Measurements from ENCODE around the gene FOXD2.

FOXD2 gene

DNA sequence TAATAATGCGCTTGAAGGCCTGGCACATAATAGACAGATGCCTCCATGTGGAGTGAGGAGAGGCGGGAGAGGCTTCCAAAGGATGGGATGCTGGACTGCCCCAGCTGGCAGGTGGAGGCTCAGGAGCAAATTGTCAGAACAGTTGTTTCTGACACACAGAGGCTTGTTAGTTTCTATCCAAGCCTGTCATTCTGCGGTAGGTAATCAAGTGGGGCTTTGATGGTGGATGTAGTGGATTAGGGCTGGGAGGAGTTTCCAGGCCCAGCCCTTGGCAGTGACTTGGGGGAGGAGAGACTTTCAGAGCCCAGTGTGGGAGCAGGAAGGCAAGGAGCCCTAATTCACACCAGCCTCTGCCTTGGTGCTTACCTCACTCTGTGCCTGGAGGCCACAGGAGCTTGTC, 44.1 kb downstream of the FOXD2 start:
- DNase-seq (ENCODE audit: low read depth) = no peak
- no peak overlapping the region for H3K4me3 ChIP-seq (ENCODE audit: low read depth, low read length)
- TF ChIP-seq CTCF (IDR thresholded peaks at IDR 0.05; ENCODE audit: low read depth, low read length) (no peak), POLR2A (IDR thresholded peaks at IDR 0.05; ENCODE audit: extremely low read depth, insufficient read length) (no peak), MAX (IDR thresholded peaks at IDR 0.05; ENCODE audit: low read depth, low read length) (no peak), MYC (IDR thresholded peaks at IDR 0.05; ENCODE audit: low read depth, low read length) (no peak)

DNA sequence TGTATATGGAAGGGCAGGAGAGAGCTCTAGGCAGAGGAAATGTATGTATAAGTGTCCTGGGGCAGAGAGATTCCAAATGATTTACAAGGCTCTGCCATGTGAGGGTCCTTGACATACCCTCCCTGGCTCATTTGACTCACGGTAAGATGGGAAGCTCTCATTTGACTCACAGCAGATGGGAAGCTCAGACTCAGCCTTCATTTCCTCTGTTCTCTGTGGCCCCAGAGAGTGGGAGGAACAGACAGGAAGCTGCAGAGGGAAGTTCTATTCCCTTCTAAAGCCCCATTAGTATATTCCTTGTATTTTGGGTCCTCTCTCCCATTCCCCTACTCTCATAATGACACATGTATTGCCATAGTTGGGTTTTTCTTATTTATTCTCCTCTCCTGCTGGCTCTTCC, 44.9 kb downstream of the FOXD2 start:
- H3K4me3 ChIP-seq (ENCODE audit: low read depth, low read length) = no peak overlapping the region
- TF ChIP-seq MYC (IDR thresholded peaks at IDR 0.05; ENCODE audit: low read depth, low read length) = no peak
- no peak for TF ChIP-seq CTCF (IDR thresholded peaks at IDR 0.05; ENCODE audit: low read depth, low read length)
- no peak for TF ChIP-seq POLR2A (IDR thresholded peaks at IDR 0.05; ENCODE audit: extremely low read depth, insufficient read length)
- no peak for TF ChIP-seq MAX (IDR thresholded peaks at IDR 0.05; ENCODE audit: low read depth, low read length)
- peak; percentile 11 for DNase-seq (ENCODE audit: low read depth)

DNA sequence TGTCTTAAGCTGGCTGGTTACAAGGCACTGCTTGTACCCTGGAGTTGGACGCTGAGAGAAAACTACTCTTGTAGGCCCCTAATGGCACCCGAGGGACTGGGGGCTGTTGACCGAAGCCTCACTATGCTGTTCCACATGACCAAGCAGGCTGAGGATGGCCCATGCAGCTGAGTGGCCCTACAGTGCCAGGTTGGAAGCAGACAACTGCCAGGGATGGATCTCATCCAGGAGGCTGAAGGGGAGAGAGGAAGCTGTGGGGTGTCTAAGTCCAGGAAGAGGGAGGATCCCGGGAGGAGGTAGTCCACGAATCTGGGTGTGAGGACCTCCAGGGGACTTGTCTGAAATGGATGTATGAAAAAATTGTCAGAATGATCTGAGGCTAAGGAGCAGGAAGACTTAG, 45.8 kb downstream of the FOXD2 start:
- TF ChIP-seq MAX (IDR thresholded peaks at IDR 0.05; ENCODE audit: low read depth, low read length) (no peak), CTCF (IDR thresholded peaks at IDR 0.05; ENCODE audit: low read depth, low read length) (no peak)
- DNase-seq (ENCODE audit: low read depth) = no peak
- no peak overlapping the region for H3K4me3 ChIP-seq (ENCODE audit: low read depth, low read length)

GRCh38 chr1:47485817-47486216, 48.0 kb downstream of the FOXD2 start:
- H3K4me3 ChIP-seq (ENCODE audit: low read depth, low read length) = no peak overlapping the region
- DNase-seq (ENCODE audit: low read depth) = no peak
- TF ChIP-seq CTCF (IDR thresholded peaks at IDR 0.05; ENCODE audit: low read depth, low read length) (no peak), POLR2A (IDR thresholded peaks at IDR 0.05; ENCODE audit: extremely low read depth, insufficient read length) (no peak), MYC (IDR thresholded peaks at IDR 0.05; ENCODE audit: low read depth, low read length) (no peak), MAX (IDR thresholded peaks at IDR 0.05; ENCODE audit: low read depth, low read length) (no peak)

DNA sequence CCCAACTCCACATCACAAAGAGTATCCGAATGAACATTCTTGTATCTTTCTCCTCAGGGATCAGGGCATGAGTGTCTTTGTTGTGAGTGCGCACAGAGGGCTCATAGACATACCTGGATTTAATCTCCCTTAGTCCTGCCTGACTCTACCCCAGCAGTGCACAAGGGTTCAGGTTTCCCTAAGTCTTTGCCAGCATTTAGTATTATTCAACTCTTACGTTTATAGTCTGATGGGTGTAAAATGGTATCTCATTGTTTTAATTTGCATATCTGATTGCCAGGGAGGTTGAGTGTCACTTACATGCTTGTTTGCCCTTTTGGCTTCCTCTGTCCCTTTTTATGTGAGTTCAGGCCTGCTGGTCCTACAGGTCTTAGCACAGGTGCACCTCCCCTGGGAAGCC, 49.5 kb downstream of the FOXD2 start:
- no peak for DNase-seq (ENCODE audit: low read depth)
- TF ChIP-seq POLR2A (IDR thresholded peaks at IDR 0.05; ENCODE audit: extremely low read depth, insufficient read length) (no peak), CTCF (IDR thresholded peaks at IDR 0.05; ENCODE audit: low read depth, low read length) (no peak), MAX (IDR thresholded peaks at IDR 0.05; ENCODE audit: low read depth, low read length) (no peak), MYC (IDR thresholded peaks at IDR 0.05; ENCODE audit: low read depth, low read length) (no peak)
- no peak overlapping the region for H3K4me3 ChIP-seq (ENCODE audit: low read depth, low read length)

DNA sequence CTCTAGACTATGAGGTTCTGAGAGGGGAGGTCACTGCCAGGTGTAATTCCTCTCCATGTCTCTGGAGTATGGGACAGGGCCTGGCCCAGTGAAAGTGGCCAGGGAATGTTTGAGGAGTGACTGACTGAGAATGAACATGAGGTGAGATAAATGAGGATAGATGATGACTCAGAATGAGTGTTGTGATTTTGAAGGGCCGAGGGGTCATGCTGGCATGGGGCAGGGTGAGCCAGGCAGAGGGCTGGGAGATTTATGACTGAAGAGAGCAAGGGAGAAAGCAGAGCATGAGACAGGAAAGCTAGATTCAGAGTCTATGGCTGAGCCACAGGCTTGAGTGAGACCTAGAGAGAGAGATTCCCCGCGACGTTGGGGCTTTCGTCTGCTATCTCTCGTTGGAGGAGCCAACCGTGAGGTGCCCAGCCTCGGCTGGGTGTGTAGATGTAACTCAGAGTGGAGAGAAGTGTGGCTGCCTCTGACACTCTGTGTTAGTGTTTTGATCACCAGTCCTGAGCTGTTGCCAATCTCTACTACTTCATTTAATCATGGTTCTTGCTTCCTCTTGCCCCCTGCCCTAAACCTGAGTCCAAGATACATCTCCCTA, 50.1 kb downstream of the FOXD2 start:
- no peak for DNase-seq (ENCODE audit: low read depth)
- no peak overlapping the region for H3K4me3 ChIP-seq (ENCODE audit: low read depth, low read length)
- no peak for TF ChIP-seq CTCF (IDR thresholded peaks at IDR 0.05; ENCODE audit: low read depth, low read length)
- TF ChIP-seq MAX (IDR thresholded peaks at IDR 0.05; ENCODE audit: low read depth, low read length) = no peak
- TF ChIP-seq MYC (IDR thresholded peaks at IDR 0.05; ENCODE audit: low read depth, low read length) = no peak
- TF ChIP-seq POLR2A (IDR thresholded peaks at IDR 0.05; ENCODE audit: extremely low read depth, insufficient read length) = no peak

Measured in NB4 (cell line).